K562 (cell line): Measurements from ENCODE around the gene FAM83G. TPM values are rescaled to one million over a fixed set of nuclear protein-coding genes. Genes with fewer than 3 reads are reported as not detected.

Experiments used
- ATAC-seq: fragments of 200-7000 bp; cut with Tn5 transposase; 3 replicates; pipeline ENCODE4 v1.9.1; 2020; ENCODE audit warnings: moderate library complexity
- BruUV-seq: library from RNA; stranded (reverse); fragments of 400-500 nt; replicated peaks from 2 replicates; lab custom pipeline; 2021; lab: Mats Ljungman, UMichigan
- CTCF ChIA-PET: fragments of 300-600 bp; formaldehyde crosslinking; extraction: SDS; loops from one replicate; lab custom pipeline; 2021; ENCODE audit warnings: low intra/inter-chr PET ratio; lab: Yijun Ruan, JAX
- POLR2A ChIA-PET: fragments of 300-600, 350-650 bp; sonication (Branson Sonifier 250); formaldehyde crosslinking; extraction: SDS; loops from one replicate; lab custom pipeline; 2021; ENCODE audit warnings: antibody characterized with exemption, inconsistent platforms; lab: Yijun Ruan, JAX
- DNase-seq, 4 experiments: peaks; one replicate each; pipeline versions ENCODE4 v3.0.0 to v3.0.0-alpha.2; 2011 to 2018; ENCODE audit warnings: low spot score in 3 of 4, mixed read lengths in 3 of 4; ENCODE audit errors: extremely low read depth in 1 of 4
- FAIRE-seq: peaks from 2 replicates; lab custom pipeline; 2011; peaks lifted over from hg19 to GRCh38; lab: Jason Lieb, UNC
- H2AFZ ChIP-seq: 2 replicates; pipeline ENCODE4 v1.6.0; 2011; ENCODE audit warnings: low read depth, low read length, control low read depth, inconsistent platforms
- H3K27ac ChIP-seq: fragments of 200-600 bp; 3 replicates; pipeline ENCODE4 v1.8.0; 2011; ENCODE audit warnings: low read depth, mild to moderate bottlenecking, control low read depth, inconsistent platforms, low read length, moderate library complexity, mixed read lengths; ENCODE audit errors: extremely low read depth
- H3K27me3 ChIP-seq, 2 experiments: fragments of 300-600 bp in 1 of 2; 2 replicates in 1 of 2; 3 replicates in 1 of 2; pipeline versions ENCODE4 v1.6.0 to v1.8.0; 2011; ENCODE audit warnings: inconsistent platforms in 2 of 2, low read length in 2 of 2, mild to moderate bottlenecking in 1 of 2, mixed read lengths in 1 of 2, moderate library complexity in 1 of 2; ENCODE audit not compliant: control insufficient read depth in 2 of 2, insufficient read depth in 2 of 2
- H3K36me3 ChIP-seq: fragments of 300-600 bp; 3 replicates; pipeline ENCODE4 v1.8.0; 2011; ENCODE audit warnings: mild to moderate bottlenecking, low read length, inconsistent platforms; ENCODE audit not compliant: control insufficient read depth, insufficient read depth
- H3K4me1 ChIP-seq, 2 experiments: fragments of 200-600 bp in 1 of 2; replicated peaks in 1 of 2; 2 replicates in 1 of 2; 3 replicates in 1 of 2; pipeline versions ENCODE4 v1.5.1 to v1.8.0; 2011; ENCODE audit warnings: inconsistent platforms in 2 of 2, low read length in 2 of 2, mild to moderate bottlenecking in 1 of 2, mixed read lengths in 1 of 2, moderate library complexity in 1 of 2; ENCODE audit not compliant: control insufficient read depth in 2 of 2, insufficient read depth in 2 of 2
- H3K4me2 ChIP-seq: 2 replicates; pipeline ENCODE4 v1.6.1; 2011; ENCODE audit warnings: low read length, control low read depth, inconsistent platforms, mixed read lengths; ENCODE audit not compliant: insufficient read depth
- H3K4me3 ChIP-seq: fragments of 200-600 bp; sonication (generic), shearing (Covaris generic); 2 replicates; pipeline ENCODE4 v1.5.1; 2016; ENCODE audit warnings: control low read depth, inconsistent platforms
- H3K79me2 ChIP-seq: fragments of 200-600 bp; 3 replicates; pipeline ENCODE4 v1.8.0; 2011; ENCODE audit warnings: low read length, inconsistent platforms; ENCODE audit not compliant: control insufficient read depth, insufficient read depth
- H3K9ac ChIP-seq, 2 experiments: 2 replicates each; pipeline versions ENCODE4 v1.6.0 to v1.6.1; 2011; ENCODE audit warnings: low read depth in 2 of 2, low read length in 2 of 2, control low read depth in 1 of 2, inconsistent platforms in 1 of 2, mild to moderate bottlenecking in 1 of 2, mixed read lengths in 1 of 2; ENCODE audit not compliant: insufficient read depth in 1 of 2
- H3K9me1 ChIP-seq: one replicate; pipeline ENCODE4 v1.6.0; 2011; ENCODE audit warnings: inconsistent platforms, mild to moderate bottlenecking, low read length, moderate library complexity; ENCODE audit not compliant: control insufficient read depth, insufficient read depth
- H3K9me3 ChIP-seq: replicated peaks from 2 replicates; pipeline ENCODE4 v1.5.1; 2011; ENCODE audit warnings: low read depth, low read length, inconsistent platforms; ENCODE audit not compliant: control insufficient read depth, insufficient read depth
- H4K20me1 ChIP-seq: replicated peaks from 2 replicates; pipeline ENCODE4 v1.6.1; 2011; ENCODE audit warnings: low read length, inconsistent platforms, mixed read lengths; ENCODE audit not compliant: control insufficient read depth, insufficient read depth
- ELF2 ChIP-seq: fragments of 250-450 bp; sonication (Bioruptor Pico); IDR thresholded peaks from 2 replicates; pipeline ENCODE4 v1.5.0; 2021; ENCODE audit warnings: mild to moderate bottlenecking
- HCFC1 ChIP-seq: IDR thresholded peaks from 2 replicates; pipeline ENCODE4 v1.6.1; 2012; ENCODE audit warnings: low read depth, low read length, improper control_type of control experiment
- HEY1 ChIP-seq: fragments of 250-450 bp; sonication (Bioruptor Pico); IDR thresholded peaks from 2 replicates; pipeline ENCODE4 v1.5.0; 2020; ENCODE audit warnings: mild to moderate bottlenecking, moderate library complexity, borderline replicate concordance
- SPI1 ChIP-seq: IDR thresholded peaks from 2 replicates; pipeline ENCODE4 v1.6.1; 2011; ENCODE audit warnings: low read depth, low read length, control low read depth, borderline replicate concordance
- SREBF2 ChIP-seq: sonication (generic); formaldehyde crosslinking; IDR thresholded peaks from 2 replicates; pipeline ENCODE4 v1.4.0; 2020; ENCODE audit warnings: mild to moderate bottlenecking, missing genetic modification reagents
- ZNF253 ChIP-seq: fragments of 250-450 bp; sonication (Bioruptor Pico); conservative IDR thresholded peaks from 2 replicates; pipeline ENCODE4 v1.6.1; 2021; ENCODE audit warnings: mild to moderate bottlenecking
- WGBS: fragments of 100-300 bp; shearing (Covaris generic); methylation state at CpG from one replicate; pipeline ENCODE4 v1.1.6; 2016; ENCODE audit warnings: low coverage, mixed read lengths; ENCODE audit not compliant: insufficient coverage; ENCODE audit errors: missing lambda C conversion rate; 5-methylcytosine and 5-hydroxymethylcytosine counted together
- in situ Hi-C: fragments of 300-500 bp; cut with MboI; formaldehyde crosslinking; loops from 4 replicates; pipeline ENCODE4 v1.15.0; 2018; ENCODE audit warnings: inconsistent platforms, mixed read lengths
- intact Hi-C: fragments of 100-400 bp; cut with micrococcal nuclease; formaldehyde crosslinking; loops from 2 replicates; pipeline ENCODE4 v1.14.2; 2022
- polyA plus RNA-seq, 8 experiments: library from polyadenylated mRNA; depleted of rRNA in 4 of 8; stranded (reverse) in 5 of 8; unstranded in 3 of 8; fragments of >200 nt; fragmentation: Nextera tagmentation in 2 of 8; fragmentation: Illumina TruSeq in 1 of 8; extraction: Ambion mirVana in 2 of 8; extraction: Trizol in 1 of 8; gene quantifications; 2 replicates each; pipeline versions ENCODE4 v1.2.1 to v1.2.3, GENCODE V29; 2011 to 2014; ENCODE audit warnings: inconsistent platforms in 1 of 8, missing spikeins in 1 of 8
- total RNA-seq, 7 experiments: library from RNA; depleted of rRNA in 6 of 7; stranded (reverse); fragments of >200 nt in 6 of 7; fragmentation: Illumina TruSeq in 2 of 7; extraction: Trizol in 2 of 7; gene quantifications; 2 replicates each; pipeline versions ENCODE4 v1.2.1 to v1.2.3, GENCODE V29; 2011 to 2021; ENCODE audit warnings: low replicate concordance in 1 of 7
- TF ChIP-seq, protein P1 (sequence below): fragments of 450-650 bp; conservative IDR thresholded peaks from 2 replicates; pipeline ENCODE4 v1.6.1; 2016; ENCODE audit warnings: missing genetic modification characterization, low read depth, mild to moderate bottlenecking, missing compliant biosample characterization, moderate library complexity
- TF ChIP-seq, protein P2 (sequence below): fragments of 200-800 bp; sonication (Bioruptor generic); IDR thresholded peaks from 2 replicates; pipeline ENCODE4 v1.6.1; 2017; ENCODE audit warnings: missing genetic modification characterization, missing compliant biosample characterization

FAM83G gene
- total and polyA plus RNA-seq, 9 of the 15 experiments (the other 6 are each of a cell fraction or from before 2014, with no cell fraction given): 0.04 to 10.3 (median 4.5) TPM; not detected in 1

DNA sequence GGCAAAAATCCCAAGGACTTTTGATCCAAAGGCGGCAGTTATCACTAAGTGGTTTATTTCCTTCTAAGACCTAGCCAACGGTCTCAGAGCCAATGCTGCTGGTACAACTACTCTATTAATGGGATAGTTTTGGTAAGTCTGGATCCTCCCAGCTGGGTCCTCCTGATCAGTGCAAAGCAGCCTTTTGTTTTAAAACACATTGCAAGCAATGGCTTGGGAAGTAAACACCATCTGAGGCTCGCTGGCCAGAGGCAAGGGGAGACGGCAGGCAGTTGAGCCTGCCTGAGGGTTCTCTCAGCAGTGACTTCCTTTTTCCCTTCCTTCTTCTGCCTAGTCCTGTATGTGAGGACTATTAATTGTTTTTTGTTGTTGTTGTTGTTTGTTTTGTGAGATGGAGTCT, 54.2 kb downstream of the FAM83G start:
- 31% methylated on average over 4 of the region's 4 CpGs for WGBS
- no TSS peak for BruUV-seq
- DNase-seq (no peak), ATAC-seq (no peak), FAIRE-seq (no peak)
- Histone ChIP-seq H3K9me1 (no peaks in the 10 kb centered on the region), H3K79me2 (no peaks in the 10 kb centered on the region), H3K4me3 (no peak overlapping the region), H3K27me3 (peaks cover 10 to 35% of the 10 kb centered on the region in 2 experiments; a peak in 4 of 5 replicates), H3K9me3 (no peaks in the 10 kb centered on the region), H2AFZ (no peak overlapping the region), H3K4me1 (peaks cover 2 to 12% of the 10 kb centered on the region in 2 experiments; a peak in 3 of 5 replicates), H3K36me3 (no peaks in the 10 kb centered on the region), H3K4me2 (no peak overlapping the region), H3K9ac (no peak overlapping the region), H3K27ac (no peak overlapping the region), H4K20me1 (no peaks in the 10 kb centered on the region)
- intact Hi-C loops: loop anchor here (10.0 kb wide), 1 partner anchor 136 kb away; no protein-coding TSS in a partner anchor
- in situ Hi-C loops: loop anchor here (10.0 kb wide), 1 partner anchor 194 kb away; no protein-coding TSS in a partner anchor
- ChIA-PET POLR2A (interaction anchor here (1.5 kb wide), 1 partner anchor 19 kb away, joined by 3 read pairs; no protein-coding TSS in a partner anchor), CTCF (no interaction called here)
- TF ChIP-seq SREBF2 (CRISPR knock-in tag): no peak
- TF ChIP-seq ZNF253 (CRISPR knock-in tag): no peak
- TF ChIP-seq SPI1: peak; percentile 13; the same call in 1 of the 2 replicates
- no peak for TF ChIP-seq HCFC1
- no peak for TF ChIP-seq ELF2
- TF ChIP-seq, protein P1, sequence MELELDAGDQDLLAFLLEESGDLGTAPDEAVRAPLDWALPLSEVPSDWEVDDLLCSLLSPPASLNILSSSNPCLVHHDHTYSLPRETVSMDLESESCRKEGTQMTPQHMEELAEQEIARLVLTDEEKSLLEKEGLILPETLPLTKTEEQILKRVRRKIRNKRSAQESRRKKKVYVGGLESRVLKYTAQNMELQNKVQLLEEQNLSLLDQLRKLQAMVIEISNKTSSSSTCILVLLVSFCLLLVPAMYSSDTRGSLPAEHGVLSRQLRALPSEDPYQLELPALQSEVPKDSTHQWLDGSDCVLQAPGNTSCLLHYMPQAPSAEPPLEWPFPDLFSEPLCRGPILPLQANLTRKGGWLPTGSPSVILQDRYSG (tag): no peak
- TF ChIP-seq, protein P2, sequence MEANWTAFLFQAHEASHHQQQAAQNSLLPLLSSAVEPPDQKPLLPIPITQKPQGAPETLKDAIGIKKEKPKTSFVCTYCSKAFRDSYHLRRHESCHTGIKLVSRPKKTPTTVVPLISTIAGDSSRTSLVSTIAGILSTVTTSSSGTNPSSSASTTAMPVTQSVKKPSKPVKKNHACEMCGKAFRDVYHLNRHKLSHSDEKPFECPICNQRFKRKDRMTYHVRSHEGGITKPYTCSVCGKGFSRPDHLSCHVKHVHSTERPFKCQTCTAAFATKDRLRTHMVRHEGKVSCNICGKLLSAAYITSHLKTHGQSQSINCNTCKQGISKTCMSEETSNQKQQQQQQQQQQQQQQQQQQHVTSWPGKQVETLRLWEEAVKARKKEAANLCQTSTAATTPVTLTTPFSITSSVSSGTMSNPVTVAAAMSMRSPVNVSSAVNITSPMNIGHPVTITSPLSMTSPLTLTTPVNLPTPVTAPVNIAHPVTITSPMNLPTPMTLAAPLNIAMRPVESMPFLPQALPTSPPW: no peak
- TF ChIP-seq HEY1: no peak
